HepG2 (cell line): ENCODE measurements around the gene C16orf78. TPM values are rescaled to one million over a fixed set of nuclear protein-coding genes. Genes with fewer than 3 reads are reported as not detected.

ENCODE experiments used
- HDAC6 ChIP-seq: fragments of 200-600 bp; sonication (generic); IDR thresholded peaks from 2 replicates; pipeline ENCODE4 v1.7.0; 2017; ENCODE audit warnings: mild to moderate bottlenecking, antibody characterized with exemption, low read length, low read depth
- SRY ChIP-seq: sonication (generic); formaldehyde crosslinking; IDR thresholded peaks from 2 replicates; pipeline ENCODE4 v1.8.0; 2022; ENCODE audit warnings: mild to moderate bottlenecking, missing genetic modification reagents
- TCF7L2 ChIP-seq: IDR thresholded peaks from 2 replicates; pipeline ENCODE4 v1.6.1; 2011; ENCODE audit warnings: mild to moderate bottlenecking, low read depth, low read length, moderate library complexity
- polyA plus RNA-seq, 8 experiments: library from polyadenylated mRNA; depleted of rRNA in 3 of 8; stranded (reverse) in 7 of 8; unstranded in 1 of 8; fragments of >200 nt; fragmentation: Illumina TruSeq in 4 of 8; extraction: Trizol in 4 of 8; gene quantifications; 2 replicates each; pipeline versions ENCODE4 v1.2.1 to v1.2.3, GENCODE V29; 2011 to 2016; ENCODE audit warnings: low read depth in 4 of 8, missing spikeins in 1 of 8, mixed read lengths in 1 of 8; ENCODE audit not compliant: insufficient read depth in 1 of 8
- total RNA-seq, 5 experiments: library from RNA; depleted of rRNA; stranded (reverse); fragments of >200 nt; fragmentation: Illumina TruSeq; extraction: Trizol; gene quantifications; 2 replicates each; pipeline ENCODE4 v1.2.3, GENCODE V29; 2016; ENCODE audit warnings: low read depth in 1 of 5
- TF ChIP-seq, protein P1 (sequence below): sonication (generic); formaldehyde crosslinking; IDR thresholded peaks from 2 replicates; pipeline ENCODE4 v1.4.0; 2020; ENCODE audit warnings: mild to moderate bottlenecking, missing genetic modification reagents
- TF ChIP-seq, protein P2 (sequence below): sonication (generic); formaldehyde crosslinking; conservative IDR thresholded peaks from 2 replicates; pipeline ENCODE4 v1.4.0; 2020; ENCODE audit warnings: missing genetic modification reagents
- TF ChIP-seq, protein P3 (sequence below): sonication (generic); formaldehyde crosslinking; IDR thresholded peaks from 2 replicates; pipeline ENCODE4 v1.9.0; 2022; ENCODE audit warnings: missing genetic modification reagents, mild to moderate bottlenecking, borderline replicate concordance
- TF ChIP-seq, protein P4 (sequence below): sonication (generic); formaldehyde crosslinking; IDR thresholded peaks from 2 replicates; pipeline ENCODE4 v1.5.0; 2020; ENCODE audit warnings: mild to moderate bottlenecking, low read depth, missing genetic modification reagents, borderline replicate concordance

Gene C16orf78
- total and polyA plus RNA-seq, 2 of the 13 experiments (the other 11 are each of a cell fraction or from before 2014, with no cell fraction given): not detected

DNA sequence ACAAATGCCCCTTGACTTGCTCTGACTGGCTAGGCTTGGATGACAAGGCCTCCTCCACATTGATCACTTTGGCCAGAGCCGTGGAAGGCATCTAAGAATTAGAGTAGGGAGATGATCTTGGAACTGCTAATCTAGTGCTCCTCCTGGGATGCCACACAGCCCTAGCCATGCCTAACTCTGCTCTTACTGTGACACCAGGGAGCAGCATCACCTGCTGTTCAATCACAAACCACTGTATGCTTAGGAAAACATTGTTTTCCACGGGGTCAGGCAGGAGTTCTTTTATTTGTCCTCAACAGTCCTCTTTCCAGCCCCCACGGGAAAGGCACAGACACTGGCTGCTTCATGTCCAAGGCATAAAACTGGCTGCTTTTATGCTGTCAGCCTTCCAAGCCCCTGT is 46.3 kb downstream of the C16orf78 start (continued):
- TF ChIP-seq, protein P1, sequence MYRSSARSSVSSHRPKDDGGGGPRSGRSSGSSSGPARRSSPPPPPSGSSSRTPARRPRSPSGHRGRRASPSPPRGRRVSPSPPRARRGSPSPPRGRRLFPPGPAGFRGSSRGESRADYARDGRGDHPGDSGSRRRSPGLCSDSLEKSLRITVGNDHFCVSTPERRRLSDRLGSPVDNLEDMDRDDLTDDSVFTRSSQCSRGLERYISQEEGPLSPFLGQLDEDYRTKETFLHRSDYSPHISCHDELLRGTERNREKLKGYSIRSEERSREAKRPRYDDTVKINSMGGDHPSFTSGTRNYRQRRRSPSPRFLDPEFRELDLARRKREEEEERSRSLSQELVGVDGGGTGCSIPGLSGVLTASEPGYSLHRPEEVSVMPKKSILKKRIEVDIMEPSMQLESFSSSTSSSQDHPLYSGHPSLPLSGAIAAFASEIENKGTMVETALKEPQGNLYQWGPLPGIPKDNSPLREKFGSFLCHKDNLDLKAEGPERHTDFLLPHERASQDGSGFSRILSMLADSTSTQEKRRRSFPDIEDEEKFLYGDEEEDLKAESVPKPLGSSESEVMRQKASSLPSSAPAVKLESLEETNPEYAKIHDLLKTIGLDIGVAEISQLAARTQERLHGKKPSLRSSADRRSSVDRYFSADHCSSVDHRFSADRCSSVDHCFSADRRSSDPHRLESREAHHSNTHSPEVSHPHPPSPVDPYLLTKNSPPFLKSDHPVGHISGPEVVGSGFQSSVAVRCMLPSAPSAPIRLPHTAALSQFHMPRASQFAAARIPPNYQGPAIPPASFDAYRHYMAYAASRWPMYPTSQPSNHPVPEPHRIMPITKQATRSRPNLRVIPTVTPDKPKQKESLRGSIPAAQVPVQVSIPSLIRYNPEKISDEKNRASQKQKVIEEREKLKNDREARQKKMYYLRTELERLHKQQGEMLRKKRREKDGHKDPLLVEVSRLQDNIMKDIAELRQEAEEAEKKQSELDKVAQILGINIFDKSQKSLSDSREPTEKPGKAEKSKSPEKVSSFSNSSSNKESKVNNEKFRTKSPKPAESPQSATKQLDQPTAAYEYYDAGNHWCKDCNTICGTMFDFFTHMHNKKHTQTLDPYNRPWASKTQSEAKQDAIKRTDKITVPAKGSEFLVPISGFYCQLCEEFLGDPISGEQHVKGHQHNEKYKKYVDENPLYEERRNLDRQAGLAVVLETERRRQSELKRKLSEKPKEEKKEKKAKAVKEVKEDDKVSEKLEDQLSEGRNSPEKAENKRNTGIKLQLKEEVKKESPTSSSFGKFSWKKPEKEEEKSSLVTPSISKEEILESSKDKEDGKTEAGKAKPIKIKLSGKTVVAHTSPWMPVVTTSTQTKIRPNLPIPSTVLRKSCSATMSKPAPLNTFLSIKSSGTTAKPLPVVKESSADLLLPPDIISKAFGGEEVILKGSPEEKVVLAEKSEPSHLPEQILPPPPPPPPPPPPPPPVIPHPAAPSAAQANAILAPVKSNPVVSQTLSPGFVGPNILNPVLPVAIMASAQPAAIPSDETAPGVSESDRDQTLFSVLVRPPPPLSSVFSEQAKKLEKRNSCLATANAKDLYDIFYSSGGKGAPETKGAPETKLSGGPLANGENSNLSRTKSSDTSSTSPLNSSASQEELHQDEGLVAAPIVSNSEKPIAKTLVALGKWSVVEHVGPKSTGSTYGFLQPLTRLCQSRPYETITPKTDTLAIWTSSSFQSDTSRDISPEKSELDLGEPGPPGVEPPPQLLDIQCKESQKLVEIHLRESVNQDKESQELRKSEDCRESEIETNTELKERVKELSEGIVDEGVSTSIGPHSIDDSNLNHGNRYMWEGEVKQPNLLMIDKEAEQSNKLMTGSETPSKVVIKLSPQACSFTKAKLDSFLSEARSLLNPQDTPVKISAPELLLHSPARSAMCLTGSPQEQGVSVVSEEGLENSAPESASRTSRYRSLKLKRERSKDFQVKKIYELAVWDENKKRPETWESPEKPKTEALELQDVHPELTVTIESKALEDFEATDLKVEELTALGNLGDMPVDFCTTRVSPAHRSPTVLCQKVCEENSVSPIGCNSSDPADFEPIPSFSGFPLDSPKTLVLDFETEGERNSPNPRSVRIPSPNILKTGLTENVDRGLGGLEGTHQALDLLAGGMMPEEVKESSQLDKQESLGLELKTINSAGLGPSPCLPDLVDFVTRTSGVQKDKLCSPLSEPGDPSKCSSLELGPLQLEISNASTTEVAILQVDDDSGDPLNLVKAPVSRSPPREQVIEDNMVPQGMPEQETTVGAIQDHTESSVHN (CRISPR knock-in tag): no peak
- TF ChIP-seq, protein P2, sequence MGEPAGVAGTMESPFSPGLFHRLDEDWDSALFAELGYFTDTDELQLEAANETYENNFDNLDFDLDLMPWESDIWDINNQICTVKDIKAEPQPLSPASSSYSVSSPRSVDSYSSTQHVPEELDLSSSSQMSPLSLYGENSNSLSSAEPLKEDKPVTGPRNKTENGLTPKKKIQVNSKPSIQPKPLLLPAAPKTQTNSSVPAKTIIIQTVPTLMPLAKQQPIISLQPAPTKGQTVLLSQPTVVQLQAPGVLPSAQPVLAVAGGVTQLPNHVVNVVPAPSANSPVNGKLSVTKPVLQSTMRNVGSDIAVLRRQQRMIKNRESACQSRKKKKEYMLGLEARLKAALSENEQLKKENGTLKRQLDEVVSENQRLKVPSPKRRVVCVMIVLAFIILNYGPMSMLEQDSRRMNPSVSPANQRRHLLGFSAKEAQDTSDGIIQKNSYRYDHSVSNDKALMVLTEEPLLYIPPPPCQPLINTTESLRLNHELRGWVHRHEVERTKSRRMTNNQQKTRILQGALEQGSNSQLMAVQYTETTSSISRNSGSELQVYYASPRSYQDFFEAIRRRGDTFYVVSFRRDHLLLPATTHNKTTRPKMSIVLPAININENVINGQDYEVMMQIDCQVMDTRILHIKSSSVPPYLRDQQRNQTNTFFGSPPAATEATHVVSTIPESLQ (CRISPR knock-in tag): no peak
- no peak for TF ChIP-seq TCF7L2
- TF ChIP-seq, protein P3, sequence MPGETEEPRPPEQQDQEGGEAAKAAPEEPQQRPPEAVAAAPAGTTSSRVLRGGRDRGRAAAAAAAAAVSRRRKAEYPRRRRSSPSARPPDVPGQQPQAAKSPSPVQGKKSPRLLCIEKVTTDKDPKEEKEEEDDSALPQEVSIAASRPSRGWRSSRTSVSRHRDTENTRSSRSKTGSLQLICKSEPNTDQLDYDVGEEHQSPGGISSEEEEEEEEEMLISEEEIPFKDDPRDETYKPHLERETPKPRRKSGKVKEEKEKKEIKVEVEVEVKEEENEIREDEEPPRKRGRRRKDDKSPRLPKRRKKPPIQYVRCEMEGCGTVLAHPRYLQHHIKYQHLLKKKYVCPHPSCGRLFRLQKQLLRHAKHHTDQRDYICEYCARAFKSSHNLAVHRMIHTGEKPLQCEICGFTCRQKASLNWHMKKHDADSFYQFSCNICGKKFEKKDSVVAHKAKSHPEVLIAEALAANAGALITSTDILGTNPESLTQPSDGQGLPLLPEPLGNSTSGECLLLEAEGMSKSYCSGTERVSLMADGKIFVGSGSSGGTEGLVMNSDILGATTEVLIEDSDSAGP (CRISPR knock-in tag): no peak
- TF ChIP-seq HDAC6: no peak
- no peak for TF ChIP-seq SRY (CRISPR knock-in tag)
- TF ChIP-seq, protein P4, sequence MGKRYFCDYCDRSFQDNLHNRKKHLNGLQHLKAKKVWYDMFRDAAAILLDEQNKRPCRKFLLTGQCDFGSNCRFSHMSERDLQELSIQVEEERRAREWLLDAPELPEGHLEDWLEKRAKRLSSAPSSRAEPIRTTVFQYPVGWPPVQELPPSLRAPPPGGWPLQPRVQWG (CRISPR knock-in tag): no peak
